PC-3 (cell line): ENCODE results near the gene OBSL1.

Source experiments
- EZH2 ChIP-seq: fragments of 300-600 bp; sonication (generic); IDR thresholded peaks from one replicate; pipeline ENCODE4 v1.6.1; 2017; ENCODE audit warnings: antibody characterized with exemption, mild to moderate bottlenecking, low read length; ENCODE audit not compliant: unreplicated experiment
- TF ChIP-seq, protein P1 (sequence below): fragments of 300-600 bp; sonication (generic); conservative IDR thresholded peaks from 2 replicates; pipeline ENCODE4 v1.5.1; 2017; ENCODE audit warnings: antibody characterized with exemption, low read depth, mild to moderate bottlenecking, low read length

DNA sequence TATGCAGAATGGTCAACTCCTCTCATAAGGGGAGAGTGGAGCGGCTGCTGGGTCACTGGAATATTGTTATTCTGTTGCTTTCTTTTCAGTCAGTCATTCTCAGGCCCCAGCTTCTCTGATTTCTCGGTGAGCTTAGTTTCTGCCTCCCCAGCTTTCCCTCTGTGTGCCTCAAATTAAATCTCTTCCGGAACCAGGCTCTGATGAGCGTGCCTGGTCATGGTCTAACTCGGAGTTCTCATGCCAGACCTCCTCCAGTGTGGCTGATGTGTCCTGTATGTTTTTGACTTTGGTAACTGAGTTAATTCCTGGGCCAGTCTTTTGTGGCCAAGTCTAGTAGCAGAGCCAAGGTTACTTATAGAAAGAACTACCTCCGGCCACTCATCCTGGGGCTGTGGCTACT, 21.4 kb upstream of the OBSL1 start:
- TF ChIP-seq, protein P1, sequence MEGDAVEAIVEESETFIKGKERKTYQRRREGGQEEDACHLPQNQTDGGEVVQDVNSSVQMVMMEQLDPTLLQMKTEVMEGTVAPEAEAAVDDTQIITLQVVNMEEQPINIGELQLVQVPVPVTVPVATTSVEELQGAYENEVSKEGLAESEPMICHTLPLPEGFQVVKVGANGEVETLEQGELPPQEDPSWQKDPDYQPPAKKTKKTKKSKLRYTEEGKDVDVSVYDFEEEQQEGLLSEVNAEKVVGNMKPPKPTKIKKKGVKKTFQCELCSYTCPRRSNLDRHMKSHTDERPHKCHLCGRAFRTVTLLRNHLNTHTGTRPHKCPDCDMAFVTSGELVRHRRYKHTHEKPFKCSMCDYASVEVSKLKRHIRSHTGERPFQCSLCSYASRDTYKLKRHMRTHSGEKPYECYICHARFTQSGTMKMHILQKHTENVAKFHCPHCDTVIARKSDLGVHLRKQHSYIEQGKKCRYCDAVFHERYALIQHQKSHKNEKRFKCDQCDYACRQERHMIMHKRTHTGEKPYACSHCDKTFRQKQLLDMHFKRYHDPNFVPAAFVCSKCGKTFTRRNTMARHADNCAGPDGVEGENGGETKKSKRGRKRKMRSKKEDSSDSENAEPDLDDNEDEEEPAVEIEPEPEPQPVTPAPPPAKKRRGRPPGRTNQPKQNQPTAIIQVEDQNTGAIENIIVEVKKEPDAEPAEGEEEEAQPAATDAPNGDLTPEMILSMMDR = no peak
- no peak for TF ChIP-seq EZH2
